GM18907 (cell line): ENCODE data around the gene MIER2.
"Not testable (repeated sequence)": the region's sequence is repeated elsewhere in the genome, so short reads cannot be mapped to it uniquely, and the experiment has no call there.

ENCODE experiments used
- ATAC-seq: cut with Tn5 transposase; IDR thresholded peaks from one replicate; pipeline ENCODE4 v1.9.1; 2021; ENCODE audit warnings: mild to moderate bottlenecking, moderate library complexity; ENCODE audit not compliant: unreplicated experiment

Gene MIER2

GRCh38 chr19:364496-365287 is 20.1 kb upstream of the MIER2 start:
- no peak for ATAC-seq

GRCh38 chr19:362683-363082 is 18.1 kb upstream of the MIER2 start:
- no peak for ATAC-seq

- ATAC-seq, result no peak
These were observed 17.6 kb upstream of the MIER2 start for GRCh38 chr19:362154-362553.

GRCh38 chr19:359653-359925 is 15.0 kb upstream of the MIER2 start:
- ATAC-seq, result no peak

GRCh38 chr19:355536-355935 is 10.9 kb upstream of the MIER2 start:
- ATAC-seq, result not testable (repeated sequence)

- ATAC-seq, result no peak
These were observed 10.5 kb upstream of the MIER2 start for GRCh38 chr19:355134-355533.

GRCh38 chr19:351976-352625 is 7.5 kb upstream of the MIER2 start:
- no peak for ATAC-seq

- ATAC-seq, result no peak
These were observed 3.6 kb upstream of the MIER2 start for GRCh38 chr19:347946-348861.

- no peak for ATAC-seq
These were observed 804 bp upstream of the MIER2 start for GRCh38 chr19:345320-345879.

GRCh38 chr19:343941-344624 is 513 bp downstream of the MIER2 start:
- peak; percentile 22 for ATAC-seq

- ATAC-seq, result no peak
These were observed 1.1 kb downstream of the MIER2 start for GRCh38 chr19:343451-343931.

GRCh38 chr19:342801-343421 is 1.7 kb downstream of the MIER2 start:
- no peak for ATAC-seq

- ATAC-seq, result no peak
These were observed 2.5 kb downstream of the MIER2 start for GRCh38 chr19:342128-342455.

- ATAC-seq, result no peak
These were observed 3.0 kb downstream of the MIER2 start for GRCh38 chr19:341386-342127.

GRCh38 chr19:340620-341385 is 3.8 kb downstream of the MIER2 start:
- no peak for ATAC-seq

- no peak for ATAC-seq
These were observed 5.2 kb downstream of the MIER2 start for GRCh38 chr19:339262-339887.

GRCh38 chr19:338421-338820 is 6.2 kb downstream of the MIER2 start:
- ATAC-seq, result no peak

GRCh38 chr19:336067-336614 is 8.5 kb downstream of the MIER2 start:
- ATAC-seq, result no peak
